HEK293 (cell line): ENCODE data around the gene TP63.

Experiments
- CTCF ChIA-PET: fragments of 350-600 bp; formaldehyde crosslinking; extraction: SDS; loops from one replicate; lab custom pipeline; 2021; ENCODE audit warnings: antibody characterized with exemption; lab: Yijun Ruan, JAX
- POLR2A ChIA-PET: fragments of 300-600 bp; formaldehyde crosslinking; extraction: SDS; loops from one replicate; lab custom pipeline; 2020; ENCODE audit warnings: antibody characterized with exemption, inconsistent platforms; lab: Yijun Ruan, JAX
- H3K27ac ChIP-seq: fragments of 200-500 bp; sonication (Bioruptor generic); 2 replicates; pipeline ENCODE4 v1.5.1; 2014; ENCODE audit warnings: low read depth, low read length, control low read depth, inconsistent platforms; ENCODE audit errors: extremely low read depth
- H3K36me3 ChIP-seq, 2 experiments: fragments of 200-500 bp in 1 of 2; sonication (Bioruptor generic) in 1 of 2; 1 replicate in 1 of 2; 2 replicates in 1 of 2; pipeline ENCODE4 v1.5.1; 2014 to 2017; ENCODE audit warnings: inconsistent platforms in 2 of 2, low read length in 2 of 2; ENCODE audit not compliant: control insufficient read depth in 2 of 2, insufficient read depth in 1 of 2
- H3K4me1 ChIP-seq: fragments of 200-500 bp; sonication (Bioruptor generic); 2 replicates; pipeline ENCODE4 v1.5.1; 2014; ENCODE audit warnings: mild to moderate bottlenecking, low read length, inconsistent platforms; ENCODE audit not compliant: control insufficient read depth, insufficient read depth
- H3K4me3 ChIP-seq: 2 replicates; pipeline ENCODE4 v1.5.1; 2011; ENCODE audit warnings: low read depth, mild to moderate bottlenecking, control low read depth, low read length, moderate library complexity
- H3K9me3 ChIP-seq: fragments of 200-500 bp; sonication (Bioruptor generic); 2 replicates; pipeline ENCODE4 v1.5.1; 2014; ENCODE audit warnings: low read depth, low read length, inconsistent platforms; ENCODE audit not compliant: control insufficient read depth, insufficient read depth
- CTCF ChIP-seq: fragments of 450-650 bp; formaldehyde crosslinking; IDR thresholded peaks from 2 replicates; pipeline ENCODE4 v1.5.1; 2016; ENCODE audit warnings: missing biosample characterization, missing genetic modification characterization
- OSR2 ChIP-seq: fragments of 450-650 bp; formaldehyde crosslinking; IDR thresholded peaks from 2 replicates; pipeline ENCODE4 v1.5.1; 2016; ENCODE audit warnings: missing biosample characterization, missing genetic modification characterization
- SALL2 ChIP-seq: fragments of 450-650 bp; formaldehyde crosslinking; IDR thresholded peaks from 2 replicates; pipeline ENCODE4 v1.5.0; 2017; ENCODE audit warnings: missing biosample characterization, mild to moderate bottlenecking, missing genetic modification characterization, borderline replicate concordance
- ZFP37 ChIP-seq: fragments of 450-650 bp; formaldehyde crosslinking; IDR thresholded peaks from 2 replicates; pipeline ENCODE4 v1.5.1; 2016; ENCODE audit warnings: missing biosample characterization, missing genetic modification characterization
- ZNF169 ChIP-seq: fragments of 450-650 bp; formaldehyde crosslinking; IDR thresholded peaks from 2 replicates; pipeline ENCODE4 v1.5.1; 2016; ENCODE audit warnings: missing biosample characterization, missing genetic modification characterization
- ZNF366 ChIP-seq: fragments of 450-650 bp; formaldehyde crosslinking; conservative IDR thresholded peaks from 2 replicates; pipeline ENCODE4 v1.5.1; 2016; ENCODE audit warnings: missing biosample characterization, missing genetic modification characterization
- ZNF391 ChIP-seq: fragments of 450-650 bp; formaldehyde crosslinking; IDR thresholded peaks from 2 replicates; pipeline ENCODE4 v1.5.1; 2016; ENCODE audit warnings: low read depth, missing biosample characterization, missing genetic modification characterization, borderline replicate concordance
- ZNF398 ChIP-seq: fragments of 450-650 bp; formaldehyde crosslinking; IDR thresholded peaks from 2 replicates; pipeline ENCODE4 v1.5.1; 2017; ENCODE audit warnings: missing biosample characterization, missing genetic modification characterization
- ZNF513 ChIP-seq: fragments of 450-650 bp; IDR thresholded peaks from 2 replicates; pipeline ENCODE4 v1.5.1; 2018; ENCODE audit warnings: missing biosample characterization, missing genetic modification characterization
- ZNF544 ChIP-seq: fragments of 450-650 bp; formaldehyde crosslinking; IDR thresholded peaks from 2 replicates; pipeline ENCODE4 v1.5.0; 2017; ENCODE audit warnings: missing biosample characterization, missing genetic modification characterization
- ZNF560 ChIP-seq: fragments of 450-650 bp; formaldehyde crosslinking; IDR thresholded peaks from 2 replicates; pipeline ENCODE4 v1.5.1; 2017; ENCODE audit warnings: missing biosample characterization, missing genetic modification characterization, borderline replicate concordance
- ZNF623 ChIP-seq: fragments of 450-650 bp; formaldehyde crosslinking; IDR thresholded peaks from 2 replicates; pipeline ENCODE4 v1.5.1; 2016; ENCODE audit warnings: missing biosample characterization, missing genetic modification characterization
- ZNF639 ChIP-seq: fragments of 450-650 bp; formaldehyde crosslinking; IDR thresholded peaks from 2 replicates; pipeline ENCODE4 v1.5.1; 2016; ENCODE audit warnings: missing biosample characterization, missing genetic modification characterization
- ZNF660 ChIP-seq: fragments of 450-650 bp; IDR thresholded peaks from 2 replicates; pipeline ENCODE4 v1.5.1; 2018; ENCODE audit warnings: missing biosample characterization, mild to moderate bottlenecking, missing genetic modification characterization
- ZNF677 ChIP-seq: fragments of 450-650 bp; IDR thresholded peaks from 2 replicates; pipeline ENCODE4 v1.5.0; 2018; ENCODE audit warnings: missing biosample characterization, mild to moderate bottlenecking, missing genetic modification characterization, moderate library complexity
- ZNF701 ChIP-seq: fragments of 450-650 bp; formaldehyde crosslinking; IDR thresholded peaks from 2 replicates; pipeline ENCODE4 v1.5.1; 2016; ENCODE audit warnings: missing biosample characterization, missing genetic modification characterization

TP63 gene

GRCh38 chr3:189911001-189911400 lies 279.8 kb downstream of the TP63 start:
- TF ChIP-seq ZNF677 (tag by site-specific recombination) (no peak), OSR2 (tag by site-specific recombination) (no peak), ZNF701 (tag by site-specific recombination) (no peak), ZNF560 (tag by site-specific recombination) (no peak), ZNF391 (tag by site-specific recombination) (no peak), ZNF366 (no peak), ZFP37 (tag by site-specific recombination) (no peak), ZNF398 (no peak), ZNF660 (tag by site-specific recombination) (no peak), ZNF169 (tag by site-specific recombination) (no peak), ZNF513 (tag by site-specific recombination) (no peak), ZNF639 (tag by site-specific recombination) (no peak), ZNF544 (tag by site-specific recombination) (no peak)
- TF ChIP-seq, all 188 proteins: peak for 0
- H3K4me3 ChIP-seq = no peak overlapping the region
- ChIA-PET CTCF (no interaction called here), POLR2A (interaction anchor here (0.5 kb wide), 1 partner anchor 31 kb away, joined by 4 read pairs; no protein-coding TSS in a partner anchor)
- no peaks in the 10 kb centered on the region for H3K9me3 ChIP-seq
- H3K36me3 ChIP-seq = no peaks in the 10 kb centered on the region
- H3K27ac ChIP-seq = no peak overlapping the region
- H3K4me1 ChIP-seq = no peaks in the 10 kb centered on the region

- CTCF ChIA-PET = no interaction called here
- Histone ChIP-seq H3K4me1 (no peaks in the 10 kb centered on the region), H3K9me3 (no peaks in the 10 kb centered on the region), H3K36me3 (no peaks in the 10 kb centered on the region), H3K27ac (no peak overlapping the region), H3K4me3 (no peak overlapping the region)
- POLR2A ChIA-PET = no interaction called here
- no peak for TF ChIP-seq SALL2 (tag by site-specific recombination)
- no peak for TF ChIP-seq ZNF623 (tag by site-specific recombination)
Observed at GRCh38 chr3:189914799-189915198, 283.6 kb downstream of the TP63 start.

- POLR2A ChIA-PET = no interaction called here
Observed at GRCh38 chr3:189921770-189922169, 290.6 kb downstream of the TP63 start.

More at GRCh38 chr3:189921770-189922169, 290.6 kb downstream of the TP63 start:
- Histone ChIP-seq H3K4me1 (no peaks in the 10 kb centered on the region), H3K27ac (no peak overlapping the region), H3K9me3 (no peaks in the 10 kb centered on the region), H3K4me3 (no peak overlapping the region), H3K36me3 (no peaks in the 10 kb centered on the region)
- CTCF ChIA-PET = no interaction called here
- TF ChIP-seq ZNF398 (no peak), CTCF (tag by site-specific recombination) (no peak)
